Stimulated activated CD4-positive, alpha-beta T cell treated with anti-CD3 and anti-CD28 coated beads, Interleukin-4, amount 100 ng/mL, for 1 hour (primary cell): ENCODE results near the gene MFSD6.
"Not testable (repeated sequence)": the region's sequence is repeated elsewhere in the genome, so short reads cannot be mapped to it uniquely, and the experiment has no call there.

Experiments used
- DNase-seq: peaks from one replicate; pipeline ENCODE4 v3.0.0-alpha.2; 2020

Gene MFSD6

DNA sequence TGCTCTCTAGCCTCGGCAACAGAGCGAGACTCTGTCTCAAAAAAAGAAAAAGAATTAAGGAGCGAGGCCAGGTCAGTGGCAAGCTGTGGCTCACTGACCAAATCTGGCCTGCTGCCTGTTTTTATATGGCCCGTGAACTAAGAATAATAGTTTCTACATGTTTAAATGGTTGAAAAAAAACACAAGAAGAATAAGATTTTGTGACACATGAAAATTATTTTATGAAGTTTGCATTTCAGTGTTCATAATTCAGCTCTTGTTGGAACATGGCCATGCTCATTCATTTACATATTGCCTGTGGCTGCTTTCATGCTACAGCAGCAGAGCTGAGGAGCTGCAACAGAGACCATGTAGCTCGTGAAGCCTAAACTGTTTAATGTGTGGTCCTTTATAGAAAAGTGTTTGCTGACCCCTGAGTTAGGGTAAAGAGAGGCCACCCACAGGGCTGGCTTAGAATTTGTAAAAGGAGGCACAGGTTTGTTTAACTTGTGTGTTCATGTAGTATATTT, 59.5 kb downstream of the MFSD6 start:
- no peak for DNase-seq

GRCh38 chr2:190468354-190468753, 60.2 kb downstream of the MFSD6 start:
- not testable (repeated sequence) for DNase-seq

DNA sequence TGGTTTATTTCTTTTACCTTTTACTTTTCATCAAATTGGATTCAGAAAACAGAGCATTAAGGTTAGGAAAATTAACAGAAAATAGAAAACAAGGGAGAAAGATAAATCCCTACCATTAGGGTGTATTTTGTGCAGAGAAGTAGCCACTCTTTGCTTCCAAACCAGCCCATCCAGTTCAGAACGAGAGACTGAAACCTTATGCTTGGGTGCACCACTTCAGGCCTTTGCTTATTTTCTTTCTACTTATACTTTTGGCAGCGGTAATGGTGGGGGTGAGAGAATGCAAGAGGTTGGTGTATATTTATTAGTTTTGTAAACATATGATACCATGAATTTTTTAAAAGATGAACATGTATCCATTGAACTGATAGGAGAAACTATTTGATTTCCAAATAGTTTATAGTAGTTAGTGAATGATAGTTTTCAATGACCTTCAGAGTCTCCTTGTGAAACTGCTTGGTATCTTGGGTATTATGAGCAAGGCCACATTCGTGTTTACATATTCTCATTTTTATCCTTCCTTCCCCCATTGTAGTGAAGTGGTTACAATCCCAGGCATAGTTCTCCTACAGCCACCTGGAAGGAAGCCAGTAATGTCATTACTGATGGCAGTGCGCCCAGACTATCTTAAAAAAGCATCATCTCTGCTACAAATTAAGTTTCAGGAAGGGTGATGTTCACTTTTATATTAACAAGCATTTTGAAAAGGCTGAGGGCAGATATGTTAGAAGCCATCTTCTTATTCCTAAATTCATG, 60.8 kb downstream of the MFSD6 start:
- no peak for DNase-seq

- no peak for DNase-seq
Observed at GRCh38 chr2:190469771-190470170, 61.6 kb downstream of the MFSD6 start.

GRCh38 chr2:190470256-190470826, 62.2 kb downstream of the MFSD6 start:
- DNase-seq, result no peak

GRCh38 chr2:190477661-190478454, 69.7 kb downstream of the MFSD6 start:
- DNase-seq, result no peak

GRCh38 chr2:190478572-190479195, 70.5 kb downstream of the MFSD6 start:
- no peak for DNase-seq

GRCh38 chr2:190481339-190481738, 73.2 kb downstream of the MFSD6 start:
- no peak for DNase-seq

DNA sequence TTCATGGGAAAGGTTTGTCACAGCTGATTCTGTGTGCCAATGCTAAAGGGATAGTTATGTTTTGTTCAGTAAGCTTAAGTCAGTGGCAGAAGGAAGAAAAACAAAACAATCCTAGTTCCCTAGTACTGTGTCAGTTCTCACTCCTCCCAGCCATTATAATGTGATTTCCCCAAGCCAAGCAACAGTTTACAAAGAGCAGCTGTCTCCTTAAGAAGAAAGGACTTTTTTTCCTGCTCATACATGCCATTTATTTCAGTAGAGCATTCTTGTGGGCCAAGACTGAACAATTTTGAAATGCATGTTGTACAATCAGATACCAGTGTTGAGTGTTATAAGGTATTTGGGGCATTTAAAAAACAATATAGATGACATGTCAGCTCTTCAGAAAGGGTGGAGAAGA, 74.3 kb downstream of the MFSD6 start:
- no peak for DNase-seq

GRCh38 chr2:190486037-190486623, 78.0 kb downstream of the MFSD6 start:
- no peak for DNase-seq

DNA sequence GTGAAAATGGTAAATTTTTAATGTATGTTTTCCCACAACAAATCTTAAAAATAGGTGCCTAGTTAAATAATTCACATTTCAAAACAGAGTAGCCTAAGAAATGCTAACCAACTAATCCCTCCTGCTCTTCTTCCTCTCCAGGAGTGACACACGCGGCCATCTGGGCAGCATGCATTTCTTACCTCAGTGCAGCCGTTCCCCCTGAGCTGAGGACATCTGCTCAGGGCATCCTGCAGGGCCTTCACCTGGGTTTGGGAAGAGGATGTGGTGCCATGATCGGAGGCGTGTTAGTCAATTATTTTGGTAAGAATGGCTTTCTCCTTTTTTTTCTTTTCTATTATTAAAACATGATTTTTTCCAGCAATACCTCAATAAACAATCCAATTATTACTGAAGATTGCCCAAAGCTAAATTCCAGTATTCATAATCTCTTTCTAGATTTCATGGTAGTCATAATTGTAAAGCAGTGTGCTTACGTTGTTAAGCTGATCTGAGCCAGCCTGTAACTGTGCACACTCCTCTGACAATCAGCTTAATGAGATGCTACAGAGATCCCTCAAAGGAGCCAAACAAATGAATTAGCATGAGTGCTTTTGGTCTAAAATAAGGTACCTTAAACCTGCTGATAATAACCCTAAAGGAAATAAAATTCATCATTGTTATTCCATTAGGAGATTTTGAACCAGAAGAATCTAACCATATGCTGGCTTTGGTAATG, 80.5 kb downstream of the MFSD6 start:
- no peak for DNase-seq

GRCh38 chr2:190489475-190489874, 81.3 kb downstream of the MFSD6 start:
- no peak for DNase-seq

DNA sequence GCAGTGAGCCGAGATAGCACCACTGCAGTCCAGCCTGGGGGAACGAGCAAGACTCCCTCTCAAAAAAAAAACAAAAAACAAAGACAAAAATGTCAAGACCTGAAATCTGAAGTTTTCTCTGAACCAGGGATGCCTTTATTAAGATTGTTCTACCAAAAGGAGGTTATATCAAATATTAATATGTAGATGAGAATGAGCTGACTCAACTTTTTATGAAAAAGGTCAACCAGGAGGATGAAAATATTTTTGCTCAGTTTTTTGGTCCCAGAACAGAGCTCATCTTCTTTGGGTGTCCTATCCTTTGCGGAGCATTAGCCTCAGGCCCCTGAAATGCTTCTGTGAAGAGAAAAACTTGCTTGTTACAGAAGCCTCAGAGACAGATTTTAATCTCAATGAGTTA, 82.3 kb downstream of the MFSD6 start:
- no peak for DNase-seq

- no peak for DNase-seq
Observed at GRCh38 chr2:190493095-190493494, 84.9 kb downstream of the MFSD6 start.

GRCh38 chr2:190494600-190495227, 86.6 kb downstream of the MFSD6 start:
- DNase-seq, result not testable (repeated sequence)

GRCh38 chr2:190497428-190497827, 89.3 kb downstream of the MFSD6 start:
- DNase-seq, result no peak

GRCh38 chr2:190499273-190499672, 91.1 kb downstream of the MFSD6 start:
- DNase-seq, result no peak

DNA sequence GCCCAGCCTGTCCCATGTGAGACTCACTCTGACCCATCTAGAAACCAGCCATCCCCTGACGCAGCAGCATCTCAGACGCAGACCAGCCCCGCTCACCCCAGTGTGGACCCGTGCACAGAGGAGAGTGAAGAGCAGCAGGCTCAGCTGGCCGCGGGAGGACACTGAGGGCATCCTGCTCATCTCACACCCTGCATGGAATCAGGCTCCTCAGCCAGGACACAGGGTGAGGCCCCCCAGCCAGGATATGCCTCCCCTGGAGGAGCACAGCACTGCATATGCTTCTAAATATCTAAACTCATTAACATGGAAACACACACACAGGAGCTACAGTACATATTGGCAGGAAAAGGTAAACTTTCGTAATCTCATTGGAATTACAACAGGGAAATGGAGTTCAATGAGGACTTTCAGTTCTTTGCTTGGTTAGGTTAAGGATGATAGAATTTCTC, 91.9 kb downstream of the MFSD6 start:
- DNase-seq, result no peak

- DNase-seq, result no peak
Observed at GRCh38 chr2:190501231-190501630, 93.1 kb downstream of the MFSD6 start.

GRCh38 chr2:190501702-190502407, 93.7 kb downstream of the MFSD6 start:
- no peak for DNase-seq

GRCh38 chr2:190503088-190503487, 94.9 kb downstream of the MFSD6 start:
- no peak for DNase-seq
